Kidney epithelial cell (primary cell): ENCODE measurements around the gene THBS4. TPM values are rescaled to one million over a fixed set of nuclear protein-coding genes. Genes with fewer than 3 reads are reported as not detected.

Source experiments
- DNase-seq: peaks from one replicate; pipeline ENCODE4 v3.0.0-alpha.2; 2010; ENCODE audit warnings: low read depth
- H3K27me3 ChIP-seq: 2 replicates; pipeline ENCODE4 v1.6.0; 2011; ENCODE audit warnings: low read length; ENCODE audit not compliant: control insufficient read depth, insufficient read depth
- H3K36me3 ChIP-seq: 2 replicates; pipeline ENCODE4 v1.5.1; 2011; ENCODE audit warnings: low read length; ENCODE audit not compliant: control insufficient read depth, insufficient read depth
- H3K4me3 ChIP-seq: 2 replicates; pipeline ENCODE4 v1.5.1; 2011; ENCODE audit warnings: low read depth, mild to moderate bottlenecking, control low read depth, low read length
- total RNA-seq: library from RNA; depleted of rRNA; stranded (reverse); fragments of >200 nt; gene quantifications from 2 replicates; pipeline ENCODE4 v1.2.3, GENCODE V29; 2015
- TF ChIP-seq, protein P1 (sequence below): IDR thresholded peaks from 2 replicates; pipeline ENCODE4 v1.5.1; 2011; ENCODE audit warnings: mild to moderate bottlenecking, moderate library complexity, low read length, control low read depth, inconsistent platforms; ENCODE audit not compliant: insufficient read depth, poor library complexity, severe bottlenecking

THBS4 gene
- total RNA-seq, 1 donor from 2014 or later = 2.6 TPM

DNA sequence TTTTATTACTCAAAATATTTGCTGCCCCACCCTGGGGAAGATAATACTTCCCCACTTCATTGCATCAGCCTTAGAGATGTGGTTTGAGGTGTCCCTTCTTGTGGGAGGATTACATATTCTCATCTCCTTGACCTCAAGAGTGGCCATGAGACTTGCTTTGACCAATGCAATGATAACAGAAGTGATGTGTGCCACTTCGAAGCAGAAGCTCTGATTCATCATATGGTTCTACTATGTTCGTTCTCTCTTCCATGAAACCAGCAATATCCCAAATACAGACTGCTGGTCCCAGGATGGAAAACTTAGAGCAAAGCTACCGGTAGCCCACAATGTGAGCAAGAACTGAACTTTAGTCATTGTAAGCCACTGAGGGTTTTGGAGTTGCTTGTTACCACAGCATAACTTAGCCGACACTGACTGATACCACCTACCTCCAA lies 92.0 kb downstream of the THBS4 start:
- no peak for DNase-seq
- H3K36me3 ChIP-seq = no peaks in the 10 kb centered on the region
- no peak overlapping the region for H3K4me3 ChIP-seq
- no peaks in the 10 kb centered on the region for H3K27me3 ChIP-seq
- TF ChIP-seq, protein P1, sequence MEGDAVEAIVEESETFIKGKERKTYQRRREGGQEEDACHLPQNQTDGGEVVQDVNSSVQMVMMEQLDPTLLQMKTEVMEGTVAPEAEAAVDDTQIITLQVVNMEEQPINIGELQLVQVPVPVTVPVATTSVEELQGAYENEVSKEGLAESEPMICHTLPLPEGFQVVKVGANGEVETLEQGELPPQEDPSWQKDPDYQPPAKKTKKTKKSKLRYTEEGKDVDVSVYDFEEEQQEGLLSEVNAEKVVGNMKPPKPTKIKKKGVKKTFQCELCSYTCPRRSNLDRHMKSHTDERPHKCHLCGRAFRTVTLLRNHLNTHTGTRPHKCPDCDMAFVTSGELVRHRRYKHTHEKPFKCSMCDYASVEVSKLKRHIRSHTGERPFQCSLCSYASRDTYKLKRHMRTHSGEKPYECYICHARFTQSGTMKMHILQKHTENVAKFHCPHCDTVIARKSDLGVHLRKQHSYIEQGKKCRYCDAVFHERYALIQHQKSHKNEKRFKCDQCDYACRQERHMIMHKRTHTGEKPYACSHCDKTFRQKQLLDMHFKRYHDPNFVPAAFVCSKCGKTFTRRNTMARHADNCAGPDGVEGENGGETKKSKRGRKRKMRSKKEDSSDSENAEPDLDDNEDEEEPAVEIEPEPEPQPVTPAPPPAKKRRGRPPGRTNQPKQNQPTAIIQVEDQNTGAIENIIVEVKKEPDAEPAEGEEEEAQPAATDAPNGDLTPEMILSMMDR = no peak

DNA sequence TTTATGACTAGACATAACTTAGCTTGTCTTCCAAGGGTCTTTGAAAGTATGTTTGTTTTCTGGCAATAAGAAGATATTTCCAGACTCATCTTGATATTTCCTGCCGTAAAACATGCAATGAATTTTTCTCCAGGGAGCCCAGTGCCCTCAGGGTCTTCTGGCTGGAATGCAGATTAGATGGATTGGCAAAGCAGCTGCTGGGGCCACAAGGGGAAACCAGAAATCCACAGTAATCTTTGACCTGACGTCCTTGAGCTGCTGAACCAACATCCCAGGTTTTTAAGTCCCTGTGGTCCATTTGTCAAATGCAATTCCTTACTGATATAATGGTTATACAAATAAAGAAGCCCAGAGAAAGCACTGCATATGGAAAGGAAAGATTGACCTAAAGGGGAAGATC lies 93.0 kb downstream of the THBS4 start:
- Histone ChIP-seq H3K36me3 (no peaks in the 10 kb centered on the region), H3K4me3 (no peak overlapping the region), H3K27me3 (no peaks in the 10 kb centered on the region)
- no peak for DNase-seq
- TF ChIP-seq, protein P1 = no peak

DNA sequence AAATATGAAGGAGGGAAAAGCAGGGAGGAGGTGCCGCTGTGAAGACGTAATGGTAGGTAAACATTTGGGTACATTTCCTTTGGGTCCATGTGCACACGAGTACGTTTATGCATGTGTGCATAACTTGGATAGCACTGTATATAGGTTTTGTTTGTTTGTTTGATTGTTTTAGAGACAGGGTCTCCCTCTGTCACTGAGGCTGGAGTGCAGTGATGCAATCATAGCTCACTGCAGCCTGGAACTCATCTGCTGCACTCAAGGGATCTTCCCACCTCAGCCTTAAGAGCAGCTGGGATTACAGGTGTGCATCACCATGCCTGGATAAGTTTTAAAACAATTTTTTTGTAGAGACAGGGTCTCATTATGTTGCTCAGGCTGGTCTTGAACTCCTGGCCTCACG lies 94.0 kb downstream of the THBS4 start:
- TF ChIP-seq, protein P1 = no peak
- Histone ChIP-seq H3K36me3 (no peaks in the 10 kb centered on the region), H3K27me3 (no peaks in the 10 kb centered on the region), H3K4me3 (no peak overlapping the region)
- no peak for DNase-seq

Other genes with a start within 250 kb of the THBS4 start
- gene MTX3, start 44.1 kb upstream of the THBS4 start, total RNA-seq = 12.8 and 16.8 TPM in 2 replicates
- 12.9 and 13.1 TPM in 2 replicates for gene SERINC5, start 220.7 kb downstream of the THBS4 start, total RNA-seq